ENCODE data around the gene CNTN1. TPM values are rescaled to one million over a fixed set of nuclear protein-coding genes. Genes with fewer than 3 reads are reported as not detected.

Gene CNTN1
- total and polyA plus RNA-seq, 2 of the 4 experiments (the other 2 are of a cell fraction), result 0.10 to 0.18 TPM

- no peak overlapping the region for H3K56ac ChIP-seq (ENCODE audit: extremely low read depth, insufficient read depth, low read length)
- dilution Hi-C loops (cut with HindIII; ENCODE audit: low sequenced_read_pairs, unreplicated experiment) (no loop called here), intact Hi-C loops (cut with micrococcal nuclease) (no loop called here), in situ Hi-C loops (cut with MboI; ENCODE audit: low sequenced_read_pairs) (no loop called here)
- H3K4me3 ChIP-seq (ENCODE audit: insufficient read depth, low read depth, low read length), result no peak overlapping the region
- no peaks in the 10 kb centered on the region for H3K4me1 ChIP-seq (ENCODE audit: control insufficient read depth, insufficient read depth, low read length)
- no peak overlapping the region for H2BK15ac ChIP-seq (ENCODE audit: low read depth, low read length)
- H3K18ac ChIP-seq (ENCODE audit: low read depth, low read length), result no peak overlapping the region
- TF ChIP-seq USF2 (IDR thresholded peaks at IDR 0.05; ENCODE audit: low read depth, low read length), result no peak
- no peak for TF ChIP-seq RAD21 (IDR thresholded peaks at IDR 0.05; ENCODE audit: low read length)
- TF ChIP-seq CTCF (conservative IDR thresholded peaks at IDR 0.05; ENCODE audit: low read depth, low read length), result no peak
- TF ChIP-seq MXI1 (IDR thresholded peaks at IDR 0.05; ENCODE audit: borderline replicate concordance, low read depth, low read length), result no peak
- TF ChIP-seq ELK1 (IDR thresholded peaks at IDR 0.05; ENCODE audit: borderline replicate concordance, low read depth, low read length), result no peak
- TF ChIP-seq RFX5 (IDR thresholded peaks at IDR 0.05; ENCODE audit: low read depth, low read length), result no peak
- no peak for TF ChIP-seq CHD1 (IDR thresholded peaks at IDR 0.05; ENCODE audit: low read depth, low read length)
- no peak for TF ChIP-seq MAFK (IDR thresholded peaks at IDR 0.05; ENCODE audit: low read depth, low read length)
- no peak for TF ChIP-seq POLR2A (IDR thresholded peaks at IDR 0.05; ENCODE audit: low read depth, low read length)
- no peak for TF ChIP-seq SMC3 (IDR thresholded peaks at IDR 0.05; ENCODE audit: low read depth, low read length)
- TF ChIP-seq RCOR1 (IDR thresholded peaks at IDR 0.05; ENCODE audit: insufficient replicate concordance, low read length), result no peak
- no peak for TF ChIP-seq FOS (IDR thresholded peaks at IDR 0.05; ENCODE audit: low read depth, low read length)
- no peak for TF ChIP-seq NFE2L2 (IDR thresholded peaks at IDR 0.05; ENCODE audit: low read depth, low read length)
- no peak for TF ChIP-seq MAZ (IDR thresholded peaks at IDR 0.05; ENCODE audit: borderline replicate concordance, low read depth, low read length)
- TF ChIP-seq CEBPB (IDR thresholded peaks at IDR 0.05; ENCODE audit: low read depth, low read length), result no peak
- no peak for TF ChIP-seq BHLHE40 (IDR thresholded peaks at IDR 0.05; ENCODE audit: low read depth, low read length)
- no peak overlapping the region for H4K5ac ChIP-seq (ENCODE audit: low read depth, low read length)
- no peaks in the 10 kb centered on the region for H3K36me3 ChIP-seq (ENCODE audit: control insufficient read depth, insufficient read depth, low read length)
- no peak for ATAC-seq (ENCODE audit: low read depth)
- no peak overlapping the region for H4K8ac ChIP-seq (ENCODE audit: low read depth in 2 of 2, low read length in 2 of 2)
- no peak overlapping the region for H4K91ac ChIP-seq (ENCODE audit: insufficient read depth, low read depth, low read length)
- no peak overlapping the region for H2AFZ ChIP-seq (replicated peaks; ENCODE audit: low read length, poor library complexity)
- H3K4me2 ChIP-seq (ENCODE audit: low read depth, low read length), result no peak overlapping the region
- no peaks in the 10 kb centered on the region for H4K20me1 ChIP-seq (ENCODE audit: insufficient read depth, low read length)
- H3K9me1 ChIP-seq (ENCODE audit: insufficient read depth, low read length), result no peaks in the 10 kb centered on the region
- no peak overlapping the region for H2BK20ac ChIP-seq (ENCODE audit: low read depth, low read length)
- H3K4ac ChIP-seq (ENCODE audit: low read depth, low read length), result no peak overlapping the region
- no peaks in the 10 kb centered on the region for H3K9me3 ChIP-seq (ENCODE audit: control insufficient read depth, insufficient read depth, low read length)
- H2AK5ac ChIP-seq (ENCODE audit: low read depth, low read length), result no peak overlapping the region
- H2BK5ac ChIP-seq (ENCODE audit: low read depth, low read length, poor library complexity, severe bottlenecking), result no peak overlapping the region
- no peaks in the 10 kb centered on the region for H3K79me1 ChIP-seq (ENCODE audit: low read depth in 1 of 2, low read length in 2 of 2)
- no peak overlapping the region for H3K27ac ChIP-seq (ENCODE audit: insufficient read depth, low read length)
- no peak overlapping the region for H2AK9ac ChIP-seq (replicated peaks; ENCODE audit: low read depth, low read length, poor library complexity)
- no peak for DNase-seq
- no peak overlapping the region for H3K23ac ChIP-seq (ENCODE audit: low read depth, low read length)
- ChIA-PET CTCF (interaction anchor here (0.6 kb wide), 1 partner anchor 10 kb away, joined by 3 read pairs; no protein-coding TSS in a partner anchor), POLR2A (ENCODE audit: unreplicated experiment) (no interaction called here)
- no peak overlapping the region for H2BK120ac ChIP-seq (ENCODE audit: low read depth, low read length)
- H3K14ac ChIP-seq (replicated peaks; ENCODE audit: low read depth, low read length), result no peak overlapping the region
- H3K9ac ChIP-seq (ENCODE audit: low read depth, low read length), result no peak overlapping the region
- no TSS peak for BruUV-seq (replicated peaks)
- no peaks in the 10 kb centered on the region for H3K27me3 ChIP-seq (ENCODE audit: control insufficient read depth, insufficient read depth, low read length)
Observed at GRCh38 chr12:40870981-40871380, 178.7 kb downstream of the CNTN1 start.

Measured in IMR-90 (cell line).